Activated CD4-positive, alpha-beta T cell treated with anti-CD3 and anti-CD28 coated beads, Interleukin-2, amount 10 ng/mL, durations not matched to agents 24 days and 14 days (primary cell): ENCODE results near the gene ATP8B1. TPM values are rescaled to one million over a fixed set of nuclear protein-coding genes. Genes with fewer than 3 reads are reported as not detected.
"Not testable (repeated sequence)": the region's sequence is repeated elsewhere in the genome, so short reads cannot be mapped to it uniquely, and the experiment has no call there.

ENCODE experiments used
- DNase-seq: peaks from one replicate; pipeline ENCODE4 v3.0.0; 2022
- H3K27ac Mint-ChIP-seq: one replicate; pipeline ENCODE4 v1.8.0; 2022; ENCODE audit warnings: mild to moderate bottlenecking, mixed read lengths
- H3K27me3 Mint-ChIP-seq: one replicate; pipeline ENCODE4 v1.8.0; 2022; ENCODE audit warnings: mixed read lengths
- H3K36me3 Mint-ChIP-seq: one replicate; pipeline ENCODE4 v1.8.0; 2022; ENCODE audit warnings: low read depth, mild to moderate bottlenecking, mixed read lengths
- H3K4me1 Mint-ChIP-seq: one replicate; pipeline ENCODE4 v1.8.0; 2021; ENCODE audit warnings: mixed read lengths
- H3K4me3 Mint-ChIP-seq: one replicate; pipeline ENCODE4 v1.8.0; 2022; ENCODE audit warnings: mild to moderate bottlenecking, moderate library complexity, mixed read lengths
- H3K9me3 Mint-ChIP-seq: one replicate; pipeline ENCODE4 v1.8.0; 2021; ENCODE audit warnings: mixed read lengths
- intact Hi-C: fragments of 100-400 bp; cut with micrococcal nuclease; formaldehyde crosslinking; loops from one replicate; pipeline ENCODE4 v1.15.1; 2023
- total RNA-seq: library from RNA; stranded (reverse); gene quantifications from 2 replicates; pipeline ENCODE4 v1.2.3, GENCODE V29; 2022

The ATP8B1 gene
- total RNA-seq, 1 donor from 2014 or later, result not detected

DNA sequence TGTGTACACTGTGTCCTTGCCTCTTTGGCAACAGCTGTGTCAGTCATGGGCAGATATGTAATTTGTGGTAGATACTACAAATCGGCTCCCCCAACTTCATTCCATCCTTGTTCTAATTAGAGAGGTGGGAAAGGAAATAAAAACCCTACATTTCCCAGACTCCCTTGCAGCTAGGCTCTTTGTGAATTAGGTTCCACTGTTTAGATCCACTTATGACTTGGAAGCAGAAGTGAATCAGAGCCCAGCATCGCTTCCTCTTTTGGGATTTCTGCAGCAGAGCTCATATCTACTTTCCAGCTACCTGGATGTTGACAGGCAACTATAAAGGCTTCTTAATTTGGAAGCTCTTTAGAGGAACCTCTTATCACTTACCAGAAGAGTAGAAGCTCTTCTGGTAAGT, 147.4 kb downstream of the ATP8B1 start:
- H3K4me1 Mint-ChIP-seq, result no peaks in the 10 kb centered on the region
- H3K9me3 Mint-ChIP-seq, result peaks cover 5% of the 10 kb centered on the region
- H3K27ac Mint-ChIP-seq, result no peak overlapping the region
- H3K27me3 Mint-ChIP-seq, result no peaks in the 10 kb centered on the region
- intact Hi-C loops, result no loop called here
- DNase-seq, result no peak
- peaks cover 5% of the 10 kb centered on the region for H3K36me3 Mint-ChIP-seq
- no peak overlapping the region for H3K4me3 Mint-ChIP-seq

DNA sequence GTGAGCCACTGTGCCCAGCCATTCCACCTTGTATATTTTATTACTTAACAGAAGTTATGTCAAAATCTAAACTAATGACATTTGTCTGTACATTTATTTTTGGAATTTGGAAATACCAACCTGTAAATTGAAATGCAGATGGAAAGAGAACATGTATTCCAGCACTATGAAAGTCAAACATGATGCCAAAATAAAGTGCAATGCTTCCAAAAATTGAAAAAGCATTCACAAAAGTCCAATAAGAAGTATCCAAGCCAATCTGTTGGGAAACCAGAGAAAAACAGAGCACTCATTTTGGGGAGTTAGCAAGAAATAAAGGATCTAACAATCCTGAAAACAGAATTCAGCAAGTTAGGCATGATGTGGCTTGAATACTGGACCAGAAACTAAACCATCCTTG, 151.2 kb downstream of the ATP8B1 start:
- Mint-ChIP-seq H3K9me3 (peaks cover 5% of the 10 kb centered on the region), H3K27me3 (no peaks in the 10 kb centered on the region), H3K36me3 (peaks cover 5% of the 10 kb centered on the region), H3K4me1 (no peaks in the 10 kb centered on the region), H3K27ac (no peak overlapping the region), H3K4me3 (no peak overlapping the region)
- DNase-seq, result no peak
- intact Hi-C loops, result no loop called here

DNA sequence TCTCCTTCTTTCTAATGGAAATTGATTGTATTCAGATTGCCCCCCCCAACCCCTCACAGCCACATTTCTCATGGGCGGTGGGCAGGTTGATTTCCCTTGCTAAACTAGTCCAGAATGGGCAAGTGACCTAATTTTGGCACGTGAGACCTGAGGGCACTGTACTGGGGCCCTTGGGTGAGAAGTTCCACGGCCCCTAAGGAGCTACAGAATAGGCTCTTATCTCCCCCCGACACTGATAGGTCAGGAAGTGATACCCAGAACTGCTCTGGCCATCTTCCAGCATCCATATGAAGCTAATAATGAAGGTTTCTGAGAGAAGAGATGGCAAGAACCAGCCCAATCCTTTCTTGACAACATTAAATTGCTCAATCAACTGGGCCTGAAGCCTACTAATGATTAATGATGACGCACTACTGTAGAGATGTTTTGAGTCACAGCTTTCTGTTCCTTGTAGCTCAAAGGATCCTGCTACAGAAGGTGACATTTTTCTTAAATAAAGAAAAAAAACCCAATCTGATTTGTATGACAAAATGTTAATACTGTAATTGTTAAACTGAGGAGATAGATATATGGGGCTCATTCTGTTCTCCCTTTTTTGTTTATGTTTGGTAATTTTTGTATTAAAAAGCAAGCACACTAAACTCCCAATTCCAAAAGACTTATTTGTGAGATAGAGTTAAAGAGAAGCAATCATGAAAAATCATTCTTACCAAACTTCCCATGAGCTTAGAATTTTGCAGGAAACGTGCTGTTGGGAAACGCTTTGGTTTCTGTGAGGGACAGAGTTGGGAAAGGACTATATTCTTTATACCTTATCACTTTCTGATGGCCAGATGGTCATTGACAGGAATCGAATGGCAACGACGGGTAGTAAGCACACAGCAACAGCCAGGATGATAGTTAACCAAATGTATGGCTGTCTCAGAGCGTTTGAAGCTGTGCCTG, 153.3 kb downstream of the ATP8B1 start:
- DNase-seq, result no peak
- Mint-ChIP-seq H3K36me3 (peaks cover 7% of the 10 kb centered on the region), H3K4me3 (no peak overlapping the region), H3K4me1 (peaks cover 3% of the 10 kb centered on the region), H3K27me3 (no peaks in the 10 kb centered on the region), H3K27ac (no peak overlapping the region), H3K9me3 (peaks cover 1% of the 10 kb centered on the region)
- intact Hi-C loops, result no loop called here

DNA sequence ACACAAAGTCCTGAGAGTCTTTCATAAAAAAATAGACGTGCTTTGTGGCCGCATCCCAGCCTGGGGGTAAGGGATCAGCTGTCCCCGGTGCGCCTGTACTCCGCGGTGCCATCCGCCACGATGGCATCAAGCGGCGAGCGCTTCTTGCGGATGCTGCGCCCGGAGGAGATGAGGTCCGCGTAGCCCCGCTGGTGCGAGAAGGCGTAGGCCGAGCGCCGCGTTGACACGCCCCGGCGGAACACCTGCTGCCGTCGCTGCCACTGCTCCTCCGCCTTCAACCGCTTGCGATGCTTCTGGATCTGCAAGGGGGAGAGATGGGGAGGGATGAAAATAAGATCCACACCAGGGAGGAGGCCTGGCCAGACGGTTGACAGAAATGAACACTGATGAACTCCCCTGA, 154.7 kb downstream of the ATP8B1 start:
- Mint-ChIP-seq H3K9me3 (no peaks in the 10 kb centered on the region), H3K27ac (no peak overlapping the region), H3K27me3 (no peaks in the 10 kb centered on the region), H3K4me3 (no peak overlapping the region), H3K36me3 (peaks cover 8% of the 10 kb centered on the region), H3K4me1 (peaks cover 3% of the 10 kb centered on the region)
- no peak for DNase-seq
- intact Hi-C loops, result no loop called here

DNA sequence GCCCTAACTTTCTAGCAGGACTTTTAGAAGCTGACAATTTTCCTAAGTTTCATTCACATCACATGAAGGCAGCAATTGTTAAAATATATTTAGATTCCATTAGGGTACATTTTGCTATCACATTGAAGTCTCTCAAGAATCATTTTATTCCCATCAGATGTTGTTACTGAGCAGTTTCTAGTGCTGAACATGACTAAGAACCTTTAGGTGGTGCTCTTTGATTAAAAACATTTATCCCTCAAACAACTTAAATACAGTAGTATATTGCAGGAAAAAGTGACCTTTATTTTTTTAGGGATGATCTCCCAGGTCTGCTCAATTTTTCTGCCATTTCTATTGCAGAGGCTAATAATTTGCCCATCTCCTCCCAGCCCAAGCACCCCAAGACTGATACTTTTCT, 158.6 kb downstream of the ATP8B1 start:
- intact Hi-C loops, result no loop called here
- Mint-ChIP-seq H3K9me3 (peaks cover 3% of the 10 kb centered on the region), H3K4me1 (peaks cover 3% of the 10 kb centered on the region), H3K4me3 (no peak overlapping the region), H3K36me3 (peaks cover 31% of the 10 kb centered on the region), H3K27ac (no peak overlapping the region), H3K27me3 (no peaks in the 10 kb centered on the region)
- no peak for DNase-seq

DNA sequence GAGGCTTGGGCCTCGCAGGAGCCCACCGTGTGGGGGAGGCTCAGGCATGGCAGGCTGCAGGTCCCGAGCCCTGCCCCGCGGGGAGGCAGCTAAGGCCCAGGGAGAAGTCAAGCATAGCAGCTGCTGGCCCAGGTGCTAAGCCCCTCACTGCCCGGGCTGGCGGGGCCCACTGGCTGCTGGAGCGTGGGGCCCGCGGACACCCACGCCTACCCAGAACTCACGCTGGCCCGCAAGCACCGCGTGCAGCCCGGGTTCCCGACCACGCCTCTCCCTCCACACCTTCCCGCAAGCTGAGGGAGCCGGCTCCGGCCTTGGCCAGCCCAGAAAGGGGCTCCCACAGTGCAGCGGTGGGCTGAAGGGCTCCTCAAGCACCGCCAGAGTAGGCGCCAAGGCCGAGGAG, 159.4 kb downstream of the ATP8B1 start:
- H3K27ac Mint-ChIP-seq, H3K9me3 Mint-ChIP-seq, H3K27me3 Mint-ChIP-seq, intact Hi-C loops, H3K4me3 Mint-ChIP-seq, DNase-seq, H3K4me1 Mint-ChIP-seq: not testable (repeated sequence)
- peaks cover 33% of the 10 kb centered on the region for H3K36me3 Mint-ChIP-seq

DNA sequence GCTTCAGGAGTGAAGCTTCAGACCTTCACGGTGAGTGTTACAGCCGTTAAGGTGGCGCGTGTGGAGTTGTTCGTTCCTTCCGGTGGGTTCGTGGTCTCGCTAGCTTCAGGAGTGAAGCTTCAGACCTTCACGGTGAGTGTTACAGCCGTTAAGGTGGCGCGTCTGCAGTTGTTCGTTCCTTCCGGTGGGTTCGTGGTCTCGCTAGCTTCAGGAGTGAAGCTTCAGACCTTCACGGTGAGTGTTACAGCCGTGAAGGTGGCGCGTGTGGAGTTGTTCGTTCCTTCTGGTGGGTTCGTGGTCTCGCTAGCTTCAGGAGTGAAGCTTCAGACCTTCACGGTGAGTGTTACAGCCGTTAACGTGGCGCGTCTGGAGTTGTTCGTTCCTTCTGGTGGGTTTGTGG, 160.7 kb downstream of the ATP8B1 start:
- peaks cover 36% of the 10 kb centered on the region for H3K36me3 Mint-ChIP-seq
- H3K4me1 Mint-ChIP-seq, H3K9me3 Mint-ChIP-seq, H3K27ac Mint-ChIP-seq, H3K4me3 Mint-ChIP-seq, H3K27me3 Mint-ChIP-seq, intact Hi-C loops, DNase-seq: not testable (repeated sequence)

DNA sequence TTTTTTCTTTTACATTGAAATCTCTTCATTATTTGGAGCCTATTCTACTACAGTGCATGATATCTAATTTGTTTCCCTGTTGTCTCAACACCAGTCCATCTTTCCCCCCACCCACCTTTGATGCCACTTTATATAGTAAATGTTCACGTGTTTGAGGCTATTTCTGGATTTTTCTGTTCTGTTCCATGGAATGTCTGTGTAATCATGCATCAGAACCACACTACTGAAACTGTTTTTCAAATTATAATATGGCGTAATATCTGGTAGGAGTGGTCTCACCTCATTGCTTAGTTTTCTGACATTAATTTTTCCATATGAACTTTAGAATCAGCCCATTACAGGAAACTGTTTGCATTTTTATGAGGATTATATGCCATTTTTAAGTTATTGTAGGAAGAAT, 162.4 kb downstream of the ATP8B1 start:
- DNase-seq, result no peak
- intact Hi-C loops, result no loop called here
- Mint-ChIP-seq H3K27ac (no peak overlapping the region), H3K9me3 (peaks cover 3% of the 10 kb centered on the region), H3K36me3 (peaks cover 33% of the 10 kb centered on the region), H3K4me3 (no peak overlapping the region), H3K27me3 (no peaks in the 10 kb centered on the region), H3K4me1 (peaks cover 3% of the 10 kb centered on the region)

DNA sequence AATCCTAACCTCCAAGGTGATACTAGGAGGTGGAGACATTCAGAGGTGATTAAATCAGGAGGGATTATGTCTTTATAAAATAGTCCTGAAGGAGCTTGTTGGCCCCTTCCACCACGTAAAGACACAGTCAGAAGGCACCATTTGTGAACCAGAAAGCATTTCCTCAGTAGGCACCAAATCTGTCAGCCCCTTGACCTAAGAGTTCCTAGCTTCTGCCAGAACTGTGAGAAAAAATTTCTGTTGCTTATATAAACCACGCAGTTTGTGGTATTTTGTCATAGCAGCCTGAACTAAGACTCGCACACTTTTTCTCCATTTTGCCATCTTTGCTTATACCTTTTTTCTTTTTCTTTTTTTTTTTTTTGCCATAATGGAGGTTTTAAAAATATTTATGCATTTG, 162.9 kb downstream of the ATP8B1 start:
- no peak overlapping the region for H3K27ac Mint-ChIP-seq
- H3K4me1 Mint-ChIP-seq, result peaks cover 5% of the 10 kb centered on the region
- no peak for DNase-seq
- no peaks in the 10 kb centered on the region for H3K27me3 Mint-ChIP-seq
- peaks cover 35% of the 10 kb centered on the region for H3K36me3 Mint-ChIP-seq
- no peak overlapping the region for H3K4me3 Mint-ChIP-seq
- intact Hi-C loops, result no loop called here
- peaks cover 3% of the 10 kb centered on the region for H3K9me3 Mint-ChIP-seq

DNA sequence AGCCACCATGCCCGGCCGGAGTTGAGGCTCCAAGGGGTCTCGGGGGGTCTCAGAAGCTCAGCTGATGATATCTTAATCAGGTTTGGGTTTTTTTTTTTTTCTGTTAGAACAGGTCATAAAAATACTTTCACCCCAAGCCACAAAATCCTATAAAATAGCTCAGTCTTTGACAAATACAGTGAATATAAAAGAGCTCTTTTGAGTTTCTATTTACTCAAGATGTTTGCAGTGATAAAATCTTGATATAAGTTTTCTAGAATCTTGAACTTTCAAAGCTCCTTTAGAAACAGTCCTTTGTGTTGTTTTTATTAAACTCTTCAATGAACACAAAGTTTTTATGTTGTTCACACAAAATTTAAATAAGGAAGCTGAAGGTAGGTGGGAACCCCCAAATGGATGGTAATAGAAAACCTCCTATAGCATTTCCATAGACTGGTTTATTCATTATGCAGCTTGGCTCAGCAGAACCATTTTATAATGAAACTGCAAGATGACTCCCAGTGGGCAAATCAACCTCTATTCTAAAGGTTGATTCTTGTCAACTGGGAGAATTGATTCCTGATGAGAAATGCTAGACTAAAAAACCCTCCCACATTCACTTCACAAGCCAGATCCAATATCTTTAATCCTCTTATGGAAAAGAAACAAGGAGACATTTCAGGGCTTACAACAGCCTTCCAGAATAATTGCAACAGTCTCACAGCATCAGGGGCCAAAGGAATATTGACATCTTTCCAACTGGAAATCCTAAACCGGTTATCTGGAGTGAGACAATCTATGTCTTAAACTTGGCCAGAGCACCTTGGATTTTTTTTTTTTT, 167.9 kb downstream of the ATP8B1 start:
- Mint-ChIP-seq H3K36me3 (peaks cover 14% of the 10 kb centered on the region), H3K4me3 (no peak overlapping the region), H3K9me3 (no peaks in the 10 kb centered on the region), H3K4me1 (peaks cover 12% of the 10 kb centered on the region), H3K27me3 (no peaks in the 10 kb centered on the region), H3K27ac (no peak overlapping the region)
- no peak for DNase-seq
- intact Hi-C loops, result loop anchor here (10.0 kb wide), 1 partner anchor 480 kb away; no protein-coding TSS in a partner anchor

DNA sequence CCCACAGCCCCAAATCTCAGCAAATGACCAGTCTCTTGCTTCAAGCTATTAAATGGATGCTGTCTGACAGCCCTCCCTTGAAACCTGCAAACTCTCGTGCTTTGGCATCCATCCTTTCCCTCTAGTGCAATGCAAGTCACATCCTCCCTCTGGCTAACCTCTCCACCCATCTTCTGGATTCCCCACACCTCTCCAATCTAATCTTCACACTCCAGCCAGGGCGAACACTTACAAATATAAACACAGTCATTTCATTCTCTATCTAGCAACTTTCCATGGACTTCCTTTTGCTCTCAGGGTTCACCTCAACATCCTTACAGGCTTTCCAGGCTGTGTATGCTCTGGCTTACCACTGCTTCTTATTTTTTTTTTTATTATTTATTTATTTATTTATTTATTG, 171.4 kb downstream of the ATP8B1 start:
- Mint-ChIP-seq H3K4me3 (peak overlapping the region; percentile 98), H3K36me3 (peaks cover 8% of the 10 kb centered on the region), H3K27ac (peak overlapping the region; percentile 51), H3K27me3 (no peaks in the 10 kb centered on the region), H3K9me3 (no peaks in the 10 kb centered on the region), H3K4me1 (peaks cover 16% of the 10 kb centered on the region)
- DNase-seq, result no peak
- intact Hi-C loops, result loop anchor here (2.0 to 10.0 kb wide), 2 partner anchors 483 to 981 kb away; partner anchors contain the start of gene WDR7

DNA sequence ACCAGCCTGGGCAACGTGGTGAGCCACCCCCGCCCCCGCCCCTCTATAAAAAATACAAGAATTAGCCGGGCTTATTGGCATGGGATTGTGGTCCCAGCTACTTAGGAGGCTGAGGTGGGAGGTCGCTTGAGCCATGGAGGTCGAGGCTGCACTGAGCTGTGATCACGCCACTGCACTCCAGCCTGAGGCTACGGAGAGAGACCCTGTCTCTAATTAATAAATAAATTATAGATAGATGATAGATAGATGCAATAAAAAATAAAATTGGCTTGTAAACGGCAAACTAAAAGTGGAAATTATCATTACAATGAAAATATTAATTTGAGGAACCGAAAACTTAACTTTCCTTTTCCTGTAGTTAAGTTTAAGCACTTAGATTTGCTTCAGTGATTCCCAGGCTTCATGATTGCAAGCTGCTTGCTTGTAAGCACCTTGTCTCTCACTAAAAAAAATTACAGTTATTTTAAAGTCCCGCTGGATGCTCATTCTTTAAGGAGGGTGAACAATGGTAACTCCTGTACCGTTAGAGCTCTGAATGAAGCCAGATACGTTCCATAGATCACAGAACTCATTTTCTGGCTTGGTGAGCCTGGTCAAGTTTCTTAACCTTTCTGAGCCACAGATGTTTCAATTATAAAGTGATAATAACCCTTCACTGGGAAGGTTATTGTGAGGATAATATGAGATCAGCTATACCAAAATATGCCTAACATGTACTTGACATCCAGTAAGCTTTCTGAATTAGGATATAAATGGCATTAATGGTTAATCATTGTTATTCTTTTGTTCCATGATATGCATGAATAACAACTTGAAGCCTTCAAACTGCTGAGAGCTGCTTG, 172.1 kb downstream of the ATP8B1 start:
- Mint-ChIP-seq H3K4me3 (peak overlapping the region; percentile 98), H3K9me3 (no peaks in the 10 kb centered on the region), H3K4me1 (peaks cover 16% of the 10 kb centered on the region), H3K36me3 (peaks cover 8% of the 10 kb centered on the region), H3K27me3 (no peaks in the 10 kb centered on the region), H3K27ac (peak overlapping the region; percentile 94)
- DNase-seq, result no peak
- intact Hi-C loops, result loop anchor here (1.0 to 10.0 kb wide), 4 partner anchors 10 to 980 kb away; partner anchors contain the start of genes NARS1 and WDR7

DNA sequence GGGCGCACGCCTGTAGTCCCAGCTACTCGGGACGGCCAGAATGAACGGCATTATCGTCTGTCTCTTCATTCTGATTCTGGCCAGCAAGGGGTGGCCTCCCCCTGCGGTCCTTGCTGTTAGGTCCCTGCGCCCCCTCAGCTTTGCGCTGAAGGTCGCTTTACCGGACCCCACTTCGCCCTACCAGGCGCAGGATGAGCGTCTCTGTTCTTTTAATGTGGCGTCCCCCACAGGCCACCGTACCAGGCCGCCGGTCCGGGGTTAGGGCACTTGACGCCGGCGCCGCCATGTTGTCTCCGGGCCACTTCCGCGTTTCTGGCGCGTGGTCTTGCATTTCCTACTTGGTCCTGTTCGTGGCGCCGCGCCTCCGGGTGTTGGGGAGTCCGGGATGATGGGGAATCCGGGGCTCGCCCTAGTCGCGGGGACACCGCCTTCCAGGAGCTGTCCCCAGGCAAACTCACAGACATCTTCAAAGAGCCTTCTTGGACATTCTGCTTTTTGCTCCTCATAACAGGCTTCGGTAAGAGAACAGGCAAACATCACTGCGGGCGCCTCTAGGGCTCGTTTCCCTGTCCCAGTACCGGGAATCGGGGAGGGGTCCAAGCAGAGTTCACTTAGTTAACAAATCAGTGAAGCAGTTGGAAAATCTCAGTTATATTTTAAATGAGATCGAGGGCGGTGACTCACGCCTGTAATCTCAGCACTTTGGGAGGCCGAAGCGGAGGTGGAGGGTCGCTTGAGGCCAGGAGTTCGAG, 172.9 kb downstream of the ATP8B1 start:
- intact Hi-C loops, result loop anchor here (1.0 to 10.0 kb wide), 4 partner anchors 9 to 979 kb away; partner anchors contain the start of genes NARS1 and WDR7
- peak; percentile 98 for DNase-seq
- Mint-ChIP-seq H3K4me1 (peaks cover 14% of the 10 kb centered on the region), H3K9me3 (no peaks in the 10 kb centered on the region), H3K36me3 (peaks cover 5% of the 10 kb centered on the region), H3K27ac (peak overlapping the region; percentile 94), H3K27me3 (no peaks in the 10 kb centered on the region), H3K4me3 (peak overlapping the region; percentile 98)
